Left ventricle myocardium inferior (tissue), 1 donor: ENCODE data around the gene LMBR1L. TPM values are rescaled to one million over a fixed set of nuclear protein-coding genes. Genes with fewer than 3 reads are reported as not detected.
A peak's percentile ranks its signal among the peaks of the same experiment; 100 is the strongest.

Experiments used
- DNase-seq: peaks from one replicate; pipeline ENCODE4 v3.0.0-alpha.2; 2020
- H3K27ac ChIP-seq: fragments of 200-600 bp; replicated peaks from 2 replicates; pipeline ENCODE4 v1.8.0; 2021
- H3K27me3 ChIP-seq: fragments of 200-600 bp; 2 replicates; pipeline ENCODE4 v1.8.0; 2021; ENCODE audit warnings: low read depth
- H3K36me3 ChIP-seq: fragments of 200-600 bp; 2 replicates; pipeline ENCODE4 v1.8.0; 2021
- H3K4me1 ChIP-seq: fragments of 200-600 bp; 2 replicates; pipeline ENCODE4 v1.8.0; 2021
- H3K4me3 ChIP-seq: fragments of 200-600 bp; 2 replicates; pipeline ENCODE4 v1.8.0; 2021; ENCODE audit warnings: mild to moderate bottlenecking, moderate library complexity
- H3K9me3 ChIP-seq: fragments of 200-600 bp; replicated peaks from 2 replicates; pipeline ENCODE4 v1.8.0; 2021
- CTCF ChIP-seq: fragments of 200-600 bp; IDR thresholded peaks from 2 replicates; pipeline ENCODE4 v1.8.0; 2021; ENCODE audit warnings: antibody characterized with exemption, mild to moderate bottlenecking, borderline replicate concordance
- intact Hi-C: fragments of 100-400 bp; cut with micrococcal nuclease; formaldehyde crosslinking; loops from one replicate; pipeline ENCODE4 v1.11.0; 2022
- total RNA-seq: library from RNA; stranded (reverse); fragmentation: NEBNext Ultra II Directional; extraction: Animal tissue kit (Norgen Biotek cat#: 25700); gene quantifications from one replicate; pipeline ENCODE4 v1.2.1, GENCODE V29; 2021
- donor health status: DM: no; HTN: yes; CAD: no; lungs with severe emphysema.

The LMBR1L gene
- total RNA-seq, 1 donor from 2014 or later: 27.5 TPM

GRCh38 chr12:49089821-49090773, 20.6 kb downstream of the LMBR1L start:
- peak; percentile 39 for DNase-seq
- Histone ChIP-seq H3K36me3 (no peaks in the 10 kb centered on the region), H3K9me3 (no peaks in the 10 kb centered on the region), H3K27me3 (peaks cover 64% of the 10 kb centered on the region), H3K27ac (peak overlapping the region; percentile 24), H3K4me3 (peak overlapping the region; percentile 63), H3K4me1 (peaks cover 73% of the 10 kb centered on the region)
- no peak for TF ChIP-seq CTCF
- intact Hi-C loops: loop anchor here (5.0 to 10.0 kb wide), 2 partner anchors 32 to 145 kb away; no protein-coding TSS in a partner anchor

GRCh38 chr12:49088932-49089330, 21.7 kb downstream of the LMBR1L start:
- Histone ChIP-seq H3K36me3 (no peaks in the 10 kb centered on the region), H3K4me1 (peaks cover 61% of the 10 kb centered on the region), H3K4me3 (no peak overlapping the region), H3K27me3 (peaks cover 55% of the 10 kb centered on the region), H3K27ac (no peak overlapping the region), H3K9me3 (no peaks in the 10 kb centered on the region)
- intact Hi-C loops: loop anchor here (5.0 to 10.0 kb wide), 2 partner anchors 33 to 146 kb away; no protein-coding TSS in a partner anchor
- TF ChIP-seq CTCF: no peak
- DNase-seq: no peak

- peaks cover 55% of the 10 kb centered on the region for H3K4me1 ChIP-seq
- H3K36me3 ChIP-seq: no peaks in the 10 kb centered on the region
- peaks cover 49% of the 10 kb centered on the region for H3K27me3 ChIP-seq
- intact Hi-C loops: loop anchor here (5.0 to 10.0 kb wide), 2 partner anchors 34 to 146 kb away; no protein-coding TSS in a partner anchor
- no peaks in the 10 kb centered on the region for H3K9me3 ChIP-seq
- peak overlapping the region; percentile 38 for H3K4me3 ChIP-seq
- TF ChIP-seq CTCF: peak; percentile 93
- H3K27ac ChIP-seq: no peak overlapping the region
- DNase-seq: peak; percentile 60
Measured at GRCh38 chr12:49088150-49088931, 22.3 kb downstream of the LMBR1L start.

- Histone ChIP-seq H3K9me3 (no peaks in the 10 kb centered on the region), H3K36me3 (no peaks in the 10 kb centered on the region), H3K4me1 (peaks cover 33% of the 10 kb centered on the region), H3K27ac (no peak overlapping the region), H3K27me3 (peaks cover 28% of the 10 kb centered on the region), H3K4me3 (no peak overlapping the region)
- intact Hi-C loops: loop anchor here (5.0 to 10.0 kb wide), 2 partner anchors 36 to 149 kb away; no protein-coding TSS in a partner anchor
- DNase-seq: no peak
- no peak for TF ChIP-seq CTCF
Measured at GRCh38 chr12:49086116-49086515, 24.5 kb downstream of the LMBR1L start.

- DNase-seq: no peak
Measured at GRCh38 chr12:49084438-49084837, 26.2 kb downstream of the LMBR1L start.

More at GRCh38 chr12:49084438-49084837, 26.2 kb downstream of the LMBR1L start:
- intact Hi-C loops: loop anchor here (10.0 kb wide), 1 partner anchor 150 kb away; no protein-coding TSS in a partner anchor
- H3K27ac ChIP-seq: no peak overlapping the region
- H3K36me3 ChIP-seq: no peaks in the 10 kb centered on the region
- peaks cover 16% of the 10 kb centered on the region for H3K4me1 ChIP-seq
- no peaks in the 10 kb centered on the region for H3K9me3 ChIP-seq
- no peak for TF ChIP-seq CTCF
- no peak overlapping the region for H3K4me3 ChIP-seq
- H3K27me3 ChIP-seq: peaks cover 12% of the 10 kb centered on the region
